HepG2 (cell line): Measurements from ENCODE around the gene DNMT3B. TPM values are rescaled to one million over a fixed set of nuclear protein-coding genes. Genes with fewer than 3 reads are reported as not detected.

Experiments
- ATAC-seq: fragments of 200-7000 bp; cut with Tn5 transposase; 3 replicates; pipeline ENCODE4 v1.9.1; 2020; ENCODE audit warnings: mild to moderate bottlenecking, moderate library complexity
- BruUV-seq: library from RNA; stranded (reverse); fragments of 400-500 nt; replicated peaks from 2 replicates; lab custom pipeline; 2021; lab: Mats Ljungman, UMichigan
- CTCF ChIA-PET: fragments of 300-600 bp; formaldehyde crosslinking; extraction: SDS; loops from one replicate; lab custom pipeline; 2021; ENCODE audit warnings: low total read pairs, inconsistent platforms, low intra/inter-chr PET ratio; lab: Yijun Ruan, JAX
- POLR2A ChIA-PET: fragments of 350-600 bp; sonication (Branson Sonifier 250); formaldehyde crosslinking; loops from one replicate; lab custom pipeline; 2020; ENCODE audit warnings: antibody characterized with exemption, inconsistent platforms; lab: Yijun Ruan, JAX
- DNase-seq: peaks from one replicate; pipeline ENCODE4 v3.0.0-alpha.2; 2015; ENCODE audit warnings: low spot score
- FAIRE-seq: peaks from 3 replicates; lab custom pipeline; 2011; peaks lifted over from hg19 to GRCh38; lab: Jason Lieb, UNC
- H2AFZ ChIP-seq: one replicate; pipeline ENCODE4 v1.6.1; 2011; ENCODE audit warnings: low read length, inconsistent platforms
- H3K27ac ChIP-seq: fragments of 300-600 bp; 3 replicates; pipeline ENCODE4 v1.8.0; 2011; ENCODE audit warnings: mixed run types, mild to moderate bottlenecking, mixed read lengths, low read length, inconsistent platforms; ENCODE audit not compliant: insufficient read depth; ENCODE audit errors: extremely low read length
- H3K27me3 ChIP-seq, 2 experiments: fragments of 200-600 bp in 1 of 2; 2 replicates in 1 of 2; 3 replicates in 1 of 2; pipeline versions ENCODE4 v1.6.0 to v1.8.0; 2011; ENCODE audit warnings: low read length in 2 of 2, mild to moderate bottlenecking in 2 of 2, moderate library complexity in 2 of 2, inconsistent platforms in 1 of 2; ENCODE audit not compliant: insufficient read depth in 2 of 2, control insufficient read depth in 1 of 2
- H3K36me3 ChIP-seq, 2 experiments: fragments of 200-600 bp in 1 of 2; replicated peaks in 1 of 2; 2 replicates in 1 of 2; 3 replicates in 1 of 2; pipeline versions ENCODE4 v1.5.1 to v1.8.0; 2011; ENCODE audit warnings: low read length in 2 of 2, inconsistent platforms in 1 of 2; ENCODE audit not compliant: insufficient read depth in 2 of 2, control insufficient read depth in 1 of 2
- H3K4me1 ChIP-seq: 2 replicates; pipeline ENCODE4 v1.5.1; 2012; ENCODE audit warnings: low read length, inconsistent platforms; ENCODE audit not compliant: insufficient read depth
- H3K4me2 ChIP-seq: 2 replicates; pipeline ENCODE4 v1.6.0; 2011; ENCODE audit warnings: low read depth, low read length, inconsistent platforms
- H3K4me3 ChIP-seq, 3 experiments: fragments of 200-600 bp in 1 of 3; sonication (generic), shearing (Covaris generic) in 1 of 3; replicated peaks in 1 of 3; 2 replicates each; pipeline ENCODE4 v1.5.1; 2011 to 2016; ENCODE audit warnings: low read length in 3 of 3, inconsistent platforms in 2 of 3, low read depth in 2 of 3, mild to moderate bottlenecking in 2 of 3, control low read depth in 1 of 3, mixed read lengths in 1 of 3; ENCODE audit not compliant: insufficient read depth in 1 of 3
- H3K79me2 ChIP-seq: one replicate; pipeline ENCODE4 v1.6.1; 2011; ENCODE audit warnings: low read length, inconsistent platforms; ENCODE audit not compliant: insufficient read depth
- H3K9ac ChIP-seq: 2 replicates; pipeline ENCODE4 v1.6.0; 2011; ENCODE audit warnings: mild to moderate bottlenecking, low read depth, low read length, inconsistent platforms; ENCODE audit not compliant: insufficient read depth
- H3K9me3 ChIP-seq: 2 replicates; pipeline ENCODE4 v1.5.1; 2012; ENCODE audit warnings: mild to moderate bottlenecking, low read length
- H4K20me1 ChIP-seq: 2 replicates; pipeline ENCODE4 v1.6.0; 2011; ENCODE audit warnings: inconsistent platforms, mild to moderate bottlenecking, low read length, moderate library complexity; ENCODE audit not compliant: insufficient read depth
- GZF1 ChIP-seq: sonication (generic); formaldehyde crosslinking; IDR thresholded peaks from 2 replicates; pipeline ENCODE4 v1.5.1; 2020; ENCODE audit warnings: mild to moderate bottlenecking, missing genetic modification reagents
- MYC ChIP-seq: sonication (generic); formaldehyde crosslinking; IDR thresholded peaks from 2 replicates; pipeline ENCODE4 v1.9.0; 2021; ENCODE audit warnings: missing genetic modification reagents, borderline replicate concordance
- NR3C1 ChIP-seq: sonication (generic); formaldehyde crosslinking; IDR thresholded peaks from 2 replicates; pipeline ENCODE4 v1.4.0; 2020; ENCODE audit warnings: missing genetic modification reagents
- WGBS: methylation state at CpG from one replicate; pipeline ENCODE4 v1.1.6; 2017; ENCODE audit warnings: low lambda C conversion rate; 5-methylcytosine and 5-hydroxymethylcytosine counted together
- in situ Hi-C: cut with HindIII; loops from 2 replicates; pipeline ENCODE4 v1.10.0; 2017; ENCODE audit warnings: low pct_unique_long_range_greater_than_20kb; ENCODE audit not compliant: extremely low pct_ligation_motif_present
- intact Hi-C: fragments of 100-400 bp; cut with micrococcal nuclease; formaldehyde crosslinking; loops from one replicate; pipeline ENCODE4 v1.10.0; 2022; ENCODE audit not compliant: unreplicated experiment
- polyA plus RNA-seq, 8 experiments: library from polyadenylated mRNA; depleted of rRNA in 3 of 8; stranded (reverse) in 7 of 8; unstranded in 1 of 8; fragments of >200 nt; fragmentation: Illumina TruSeq in 4 of 8; extraction: Trizol in 4 of 8; gene quantifications; 2 replicates each; pipeline versions ENCODE4 v1.2.1 to v1.2.3, GENCODE V29; 2011 to 2016; ENCODE audit warnings: low read depth in 4 of 8, missing spikeins in 1 of 8, mixed read lengths in 1 of 8; ENCODE audit not compliant: insufficient read depth in 1 of 8
- total RNA-seq, 5 experiments: library from RNA; depleted of rRNA; stranded (reverse); fragments of >200 nt; fragmentation: Illumina TruSeq; extraction: Trizol; gene quantifications; 2 replicates each; pipeline ENCODE4 v1.2.3, GENCODE V29; 2016; ENCODE audit warnings: low read depth in 1 of 5
- TF ChIP-seq, protein P1 (sequence below): sonication (generic); formaldehyde crosslinking; IDR thresholded peaks from 2 replicates; pipeline ENCODE4 v1.5.1; 2020; ENCODE audit warnings: mild to moderate bottlenecking, missing genetic modification reagents, moderate library complexity

The DNMT3B gene
- total and polyA plus RNA-seq, 2 of the 13 experiments (the other 11 are each of a cell fraction or from before 2014, with no cell fraction given): 3.8 to 13.9 TPM

DNA sequence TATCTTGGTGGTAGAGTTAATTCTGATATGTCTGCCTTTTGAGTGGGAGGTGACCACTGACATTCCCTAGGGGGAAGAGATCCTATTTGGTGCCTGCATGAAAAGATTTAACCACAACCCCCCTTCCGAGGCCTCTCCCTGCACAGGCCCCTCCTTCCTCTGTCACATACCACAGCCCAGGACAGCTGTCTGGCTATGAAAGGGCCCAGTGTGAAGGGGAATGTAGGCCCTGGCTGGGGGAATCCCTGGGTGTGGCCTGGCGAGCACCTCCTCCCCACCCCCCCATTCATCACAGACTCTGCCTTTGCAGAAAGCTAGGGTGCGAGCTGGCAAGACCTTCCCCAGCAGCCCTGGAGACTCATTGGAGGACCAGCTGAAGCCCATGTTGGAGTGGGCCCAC, 30.1 kb downstream of the DNMT3B start (continued):
- TF ChIP-seq, protein P1, sequence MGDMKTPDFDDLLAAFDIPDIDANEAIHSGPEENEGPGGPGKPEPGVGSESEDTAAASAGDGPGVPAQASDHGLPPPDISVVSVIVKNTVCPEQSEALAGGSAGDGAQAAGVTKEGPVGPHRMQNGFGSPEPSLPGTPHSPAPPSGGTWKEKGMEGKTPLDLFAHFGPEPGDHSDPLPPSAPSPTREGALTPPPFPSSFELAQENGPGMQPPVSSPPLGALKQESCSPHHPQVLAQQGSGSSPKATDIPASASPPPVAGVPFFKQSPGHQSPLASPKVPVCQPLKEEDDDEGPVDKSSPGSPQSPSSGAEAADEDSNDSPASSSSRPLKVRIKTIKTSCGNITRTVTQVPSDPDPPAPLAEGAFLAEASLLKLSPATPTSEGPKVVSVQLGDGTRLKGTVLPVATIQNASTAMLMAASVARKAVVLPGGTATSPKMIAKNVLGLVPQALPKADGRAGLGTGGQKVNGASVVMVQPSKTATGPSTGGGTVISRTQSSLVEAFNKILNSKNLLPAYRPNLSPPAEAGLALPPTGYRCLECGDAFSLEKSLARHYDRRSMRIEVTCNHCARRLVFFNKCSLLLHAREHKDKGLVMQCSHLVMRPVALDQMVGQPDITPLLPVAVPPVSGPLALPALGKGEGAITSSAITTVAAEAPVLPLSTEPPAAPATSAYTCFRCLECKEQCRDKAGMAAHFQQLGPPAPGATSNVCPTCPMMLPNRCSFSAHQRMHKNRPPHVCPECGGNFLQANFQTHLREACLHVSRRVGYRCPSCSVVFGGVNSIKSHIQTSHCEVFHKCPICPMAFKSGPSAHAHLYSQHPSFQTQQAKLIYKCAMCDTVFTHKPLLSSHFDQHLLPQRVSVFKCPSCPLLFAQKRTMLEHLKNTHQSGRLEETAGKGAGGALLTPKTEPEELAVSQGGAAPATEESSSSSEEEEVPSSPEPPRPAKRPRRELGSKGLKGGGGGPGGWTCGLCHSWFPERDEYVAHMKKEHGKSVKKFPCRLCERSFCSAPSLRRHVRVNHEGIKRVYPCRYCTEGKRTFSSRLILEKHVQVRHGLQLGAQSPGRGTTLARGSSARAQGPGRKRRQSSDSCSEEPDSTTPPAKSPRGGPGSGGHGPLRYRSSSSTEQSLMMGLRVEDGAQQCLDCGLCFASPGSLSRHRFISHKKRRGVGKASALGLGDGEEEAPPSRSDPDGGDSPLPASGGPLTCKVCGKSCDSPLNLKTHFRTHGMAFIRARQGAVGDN (CRISPR knock-in tag): peak; percentile 20; the same call in 1 of the 2 replicates
- TF ChIP-seq MYC (CRISPR knock-in tag): no peak

DNA sequence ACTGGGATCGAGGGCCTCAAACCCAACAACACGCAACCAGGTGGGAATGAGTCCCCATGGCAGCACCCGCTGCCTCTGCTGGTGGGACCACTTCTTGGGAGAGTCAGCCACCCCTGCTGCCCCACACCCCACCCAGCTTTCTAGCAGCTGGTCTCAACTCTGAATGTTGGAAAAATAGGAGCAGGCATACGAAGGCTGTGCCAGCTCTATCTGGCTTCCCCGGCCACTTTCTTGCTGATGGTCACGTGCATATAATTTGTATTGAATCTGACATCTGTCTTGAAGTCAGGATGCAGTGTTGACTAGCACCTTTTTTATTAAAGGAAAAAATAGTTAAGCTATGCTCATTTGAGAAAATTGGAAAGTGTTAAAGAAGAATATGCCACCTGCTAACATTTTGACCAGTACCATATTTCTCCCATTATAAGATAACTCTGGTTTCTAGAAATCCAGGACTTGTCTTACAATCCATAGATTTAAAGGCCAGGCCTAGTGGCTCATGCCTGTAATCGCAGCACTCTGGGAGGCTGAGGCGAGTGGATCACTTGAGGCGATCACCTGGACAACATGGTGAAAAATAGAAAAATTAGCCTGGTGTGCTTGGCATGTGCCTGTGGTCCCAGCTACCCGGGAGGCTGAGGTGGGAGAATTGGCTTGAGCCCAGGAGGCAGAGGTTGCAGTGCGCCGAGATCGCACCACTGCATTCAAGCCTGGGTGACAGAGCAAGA, 30.7 kb downstream of the DNMT3B start:
- ChIA-PET CTCF (no interaction called here), POLR2A (no interaction called here)
- no peaks in the 10 kb centered on the region for H3K9me3 ChIP-seq
- no peaks in the 10 kb centered on the region for H3K79me2 ChIP-seq
- TF ChIP-seq GZF1 (CRISPR knock-in tag) (peak; percentile 87; the same call in 1 of the 2 replicates), NR3C1 (CRISPR knock-in tag) (no peak)
- WGBS: 94% methylated on average over 10 of the region's 13 CpGs
- H3K27me3 ChIP-seq: no peaks in the 10 kb centered on the region
- H3K4me1 ChIP-seq: peaks cover 10% of the 10 kb centered on the region; the same call in 1 of the 2 replicates
- H3K4me3 ChIP-seq: no peak overlapping the region
- H3K27ac ChIP-seq: no peak overlapping the region
- intact Hi-C loops (loop anchor here (5.0 to 10.0 kb wide), 3 partner anchors 34 to 419 kb away; partner anchors contain the start of genes BPIFB2 and SUN5), in situ Hi-C loops (loop anchor here (5.0 kb wide), 1 partner anchor 99 kb away; no protein-coding TSS in a partner anchor)
- no peak overlapping the region for H3K4me2 ChIP-seq
- no peak overlapping the region for H2AFZ ChIP-seq
- no TSS peak for BruUV-seq
- H4K20me1 ChIP-seq: no peaks in the 10 kb centered on the region
- no peak overlapping the region for H3K9ac ChIP-seq
- FAIRE-seq: peak; percentile 66
- no peak for ATAC-seq
- no peak for DNase-seq
- H3K36me3 ChIP-seq: peaks cover 8 to 45% of the 10 kb centered on the region in 2 experiments; a peak in 3 of 5 replicates
